ENCODE results near the gene CRNKL1. TPM values are rescaled to one million over a fixed set of nuclear protein-coding genes. Genes with fewer than 3 reads are reported as not detected.

The CRNKL1 gene
- total RNA-seq, 1 donor from 2014 or later: 31.5 TPM

GRCh38 chr20:20060234-20060998, 8.2 kb upstream of the CRNKL1 start:
- DNase-seq (ENCODE audit: low spot score, unreplicated experiment): no peak
- Mint-ChIP-seq H3K27ac (no peak overlapping the region), H3K27me3 (no peaks in the 10 kb centered on the region), H3K9me3 (ENCODE audit: low read depth) (no peaks in the 10 kb centered on the region), H3K4me1 (ENCODE audit: low read depth) (no peaks in the 10 kb centered on the region), H3K4me3 (ENCODE audit: low read depth) (no peak overlapping the region), H3K36me3 (ENCODE audit: insufficient read depth) (no peaks in the 10 kb centered on the region)
- no peak for TF ChIP-seq CTCF (IDR thresholded peaks at IDR 0.05; ENCODE audit: unreplicated experiment)

- no peaks in the 10 kb centered on the region for H3K27me3 Mint-ChIP-seq
- TF ChIP-seq CTCF (IDR thresholded peaks at IDR 0.05; ENCODE audit: unreplicated experiment): no peak
- no peak for DNase-seq (ENCODE audit: low spot score, unreplicated experiment)
- peaks cover 5% of the 10 kb centered on the region for H3K4me1 Mint-ChIP-seq (ENCODE audit: low read depth)
- H3K27ac Mint-ChIP-seq: peak overlapping the region; percentile 98
- peaks cover 10% of the 10 kb centered on the region for H3K36me3 Mint-ChIP-seq (ENCODE audit: insufficient read depth)
- H3K9me3 Mint-ChIP-seq (ENCODE audit: low read depth): no peaks in the 10 kb centered on the region
- peak overlapping the region; percentile 95 for H3K4me3 Mint-ChIP-seq (ENCODE audit: low read depth)
Observed at GRCh38 chr20:20051767-20052073, 546 bp downstream of the CRNKL1 start.

GRCh38 chr20:20039752-20040387, 12.4 kb downstream of the CRNKL1 start:
- Mint-ChIP-seq H3K27ac (no peak overlapping the region), H3K27me3 (no peaks in the 10 kb centered on the region), H3K4me1 (ENCODE audit: low read depth) (peaks cover 5% of the 10 kb centered on the region), H3K9me3 (ENCODE audit: low read depth) (no peaks in the 10 kb centered on the region), H3K36me3 (ENCODE audit: insufficient read depth) (peaks cover 38% of the 10 kb centered on the region), H3K4me3 (ENCODE audit: low read depth) (no peak overlapping the region)
- DNase-seq (ENCODE audit: low spot score, unreplicated experiment): no peak
- TF ChIP-seq CTCF (IDR thresholded peaks at IDR 0.05; ENCODE audit: unreplicated experiment): no peak

GRCh38 chr20:20038586-20038985, 13.7 kb downstream of the CRNKL1 start:
- H3K4me1 Mint-ChIP-seq (ENCODE audit: low read depth): peaks cover 5% of the 10 kb centered on the region
- no peaks in the 10 kb centered on the region for H3K27me3 Mint-ChIP-seq
- no peaks in the 10 kb centered on the region for H3K9me3 Mint-ChIP-seq (ENCODE audit: low read depth)
- DNase-seq (ENCODE audit: low spot score, unreplicated experiment): no peak
- H3K4me3 Mint-ChIP-seq (ENCODE audit: low read depth): no peak overlapping the region
- no peak for TF ChIP-seq CTCF (IDR thresholded peaks at IDR 0.05; ENCODE audit: unreplicated experiment)
- H3K36me3 Mint-ChIP-seq (ENCODE audit: insufficient read depth): peaks cover 36% of the 10 kb centered on the region
- H3K27ac Mint-ChIP-seq: peak overlapping the region; percentile 54

- Mint-ChIP-seq H3K4me3 (ENCODE audit: low read depth) (no peak overlapping the region), H3K36me3 (ENCODE audit: insufficient read depth) (peaks cover 33% of the 10 kb centered on the region), H3K9me3 (ENCODE audit: low read depth) (no peaks in the 10 kb centered on the region), H3K27me3 (no peaks in the 10 kb centered on the region), H3K27ac (peak overlapping the region; percentile 84), H3K4me1 (ENCODE audit: low read depth) (peaks cover 5% of the 10 kb centered on the region)
- no peak for DNase-seq (ENCODE audit: low spot score, unreplicated experiment)
- no peak for TF ChIP-seq CTCF (IDR thresholded peaks at IDR 0.05; ENCODE audit: unreplicated experiment)
Observed at GRCh38 chr20:20037960-20038359, 14.3 kb downstream of the CRNKL1 start.
